Lung (tissue), 12 donors: Measurements from ENCODE around the gene NBEA. TPM values are rescaled to one million over a fixed set of nuclear protein-coding genes. Genes with fewer than 3 reads are reported as not detected.

Experiments used
- ATAC-seq: fragments of 200-7000 bp; cut with Tn5 transposase; one replicate; pipeline ENCODE4 v1.9.1; 2020; ENCODE audit warnings: moderate number of reproducible peaks; ENCODE audit not compliant: insufficient read depth, low FRiP score
- DNase-seq, 3 donors: peaks; one replicate each; pipeline ENCODE4 v3.0.0-alpha.2; 2013 to 2017
- H3K27ac ChIP-seq, 2 donors: one replicate each; pipeline ENCODE4 v1.5.1; 2013; ENCODE audit warnings: mild to moderate bottlenecking in 2 of 2, moderate library complexity in 2 of 2, control low read depth in 1 of 2, inconsistent platforms in 1 of 2, low read depth in 1 of 2, low read length in 1 of 2
- H3K27me3 ChIP-seq, 3 donors: one replicate each; pipeline ENCODE4 v1.5.1; 2013; ENCODE audit warnings: low read length in 2 of 3; ENCODE audit not compliant: control insufficient read depth in 3 of 3, insufficient read depth in 3 of 3
- H3K36me3 ChIP-seq, 4 donors: one replicate each; pipeline ENCODE4 v1.5.1; 2013; ENCODE audit warnings: low read length in 4 of 4, mild to moderate bottlenecking in 1 of 4, moderate library complexity in 1 of 4; ENCODE audit not compliant: control insufficient read depth in 4 of 4, insufficient read depth in 4 of 4
- H3K4me1 ChIP-seq, 5 donors: one replicate each; pipeline ENCODE4 v1.5.1; 2013; ENCODE audit warnings: low read length in 5 of 5, mild to moderate bottlenecking in 2 of 5, moderate library complexity in 1 of 5; ENCODE audit not compliant: control insufficient read depth in 5 of 5, insufficient read depth in 5 of 5
- H3K4me3 ChIP-seq: one replicate; pipeline ENCODE4 v1.5.1; 2013; ENCODE audit warnings: mild to moderate bottlenecking, control low read depth, moderate library complexity
- H3K9ac ChIP-seq, 2 donors: one replicate each; pipeline ENCODE4 v1.5.1; 2013; ENCODE audit warnings: low read length in 2 of 2, control low read depth in 1 of 2; ENCODE audit not compliant: insufficient read depth in 1 of 2
- H3K9me3 ChIP-seq, 4 donors: one replicate each; pipeline ENCODE4 v1.5.1; 2013; ENCODE audit warnings: low read length in 3 of 4, mild to moderate bottlenecking in 1 of 4, moderate library complexity in 1 of 4; ENCODE audit not compliant: control insufficient read depth in 4 of 4, insufficient read depth in 3 of 4
- CTCF ChIP-seq: IDR thresholded peaks from 2 replicates; pipeline ENCODE4 v1.5.1; 2012; ENCODE audit warnings: mild to moderate bottlenecking; ENCODE audit errors: control extremely low read depth, extremely low read depth
- WGBS, 2 donors: extraction: QIAGEN DNeasy Blood & Tissue Kit; methylation state at CpG; one replicate each; pipeline ENCODE4 v1.1.7; 2013; 5-methylcytosine and 5-hydroxymethylcytosine counted together
- polyA plus RNA-seq, 2 donors: library from polyadenylated mRNA; stranded (reverse); fragments of 200-250 nt; gene quantifications; one replicate each; pipeline ENCODE4 v1.2.1, GENCODE V29; 2013
- total RNA-seq, 2 donors: library from RNA; depleted of rRNA in 1 of 2; stranded (reverse); fragments of >200 nt in 1 of 2; gene quantifications; one replicate each; pipeline ENCODE4 v1.2.1, GENCODE V29; 2014 to 2021
- donor health status: control.
- donor health status: control.
- donor health status: Bipolar disorder and iron deficiency.
- donor health status: healthy.
- donor health status: DM: yes; HTN: yes; CAD: no.

NBEA gene
- total and polyA plus RNA-seq, 4 donors, result 1.6 to 26.5 (median 5.3) TPM

- H3K36me3 ChIP-seq, result no peaks in the 10 kb centered on the region
- TF ChIP-seq CTCF, result no peak
These were observed 538.3 kb downstream of the NBEA start for GRCh38 chr13:35480346-35480745.

DNA sequence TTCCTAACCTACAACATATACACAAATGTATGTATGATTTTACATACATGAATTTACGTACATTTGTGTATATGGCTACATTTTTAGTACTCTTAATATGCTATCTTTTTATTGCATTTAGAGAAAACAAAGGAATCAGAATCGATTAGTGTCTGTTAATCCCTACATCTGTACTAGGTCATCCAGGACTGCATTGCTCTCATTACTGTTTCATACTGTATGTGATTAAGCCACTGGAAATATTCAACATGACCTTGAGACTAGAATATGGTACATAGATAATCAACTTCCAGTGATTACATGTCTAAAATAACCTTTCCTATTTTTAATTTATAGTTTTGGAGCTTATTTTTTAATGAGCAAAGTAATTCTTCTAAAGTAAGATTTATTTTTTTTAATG is 539.7 kb downstream of the NBEA start:
- Histone ChIP-seq H3K27me3 (peaks cover 4 to 55% (median 44%) of the 10 kb centered on the region in 3 donors), H3K9me3 (peaks cover 0 to 7% (median 0%) of the 10 kb centered on the region in 4 donors), H3K27ac (no peak overlapping the region), H3K4me3 (no peak overlapping the region), H3K9ac (no peak overlapping the region), H3K4me1 (peaks cover 0 to 6% (median 0%) of the 10 kb centered on the region in 5 donors), H3K36me3 (no peaks in the 10 kb centered on the region)
- no peak for TF ChIP-seq CTCF
- ATAC-seq, result no peak
- WGBS, 2 donors, result 86 to 90% methylated on average over 2 of the region's 2 CpGs
- no peak for DNase-seq

More at GRCh38 chr13:35480346-35480745, 538.3 kb downstream of the NBEA start:
- Histone ChIP-seq H3K9me3 (peaks cover 0 to 17% (median 0%) of the 10 kb centered on the region in 4 donors), H3K4me3 (no peak overlapping the region), H3K27me3 (peaks cover 4 to 67% (median 58%) of the 10 kb centered on the region in 3 donors), H3K27ac (no peak overlapping the region), H3K4me1 (peaks cover 0 to 13% (median 2%) of the 10 kb centered on the region in 5 donors), H3K9ac (no peak overlapping the region)
- no peak for DNase-seq
- 91 to 92% methylated on average over 2 of the region's 2 CpGs for WGBS, 2 donors
- ATAC-seq, result no peak

- H3K4me3 ChIP-seq, result no peak overlapping the region
- H3K9me3 ChIP-seq, result peaks cover 0 to 7% (median 0%) of the 10 kb centered on the region in 4 donors
- H3K27ac ChIP-seq, result no peak overlapping the region
- 87 to 94% methylated on average over 1 of the region's 1 CpG for WGBS, 2 donors
- no peak for DNase-seq
- no peak for ATAC-seq
- peaks cover 4 to 48% (median 37%) of the 10 kb centered on the region in 3 donors for H3K27me3 ChIP-seq
- peaks cover 0 to 6% (median 0%) of the 10 kb centered on the region in 5 donors for H3K4me1 ChIP-seq
- H3K36me3 ChIP-seq, result no peaks in the 10 kb centered on the region
- no peak for TF ChIP-seq CTCF
- no peak overlapping the region for H3K9ac ChIP-seq
These were observed 540.5 kb downstream of the NBEA start for GRCh38 chr13:35482527-35482926.

GRCh38 chr13:35483761-35484160 is 541.7 kb downstream of the NBEA start:
- Histone ChIP-seq H3K9me3 (peaks cover 0 to 1% (median 0%) of the 10 kb centered on the region in 4 donors), H3K27ac (no peak overlapping the region), H3K27me3 (peaks cover under 1 to 35% (median 24%) of the 10 kb centered on the region in 3 donors), H3K4me1 (no peaks in the 10 kb centered on the region), H3K36me3 (no peaks in the 10 kb centered on the region), H3K9ac (no peak overlapping the region), H3K4me3 (no peak overlapping the region)
- DNase-seq (no peak), ATAC-seq (no peak)
- TF ChIP-seq CTCF, result no peak
- WGBS, 2 donors, result 92 to 94% methylated on average over 3 of the region's 3 CpGs
